ENCODE results near the gene C20orf141.
"Not testable (repeated sequence)": the region's sequence is repeated elsewhere in the genome, so short reads cannot be mapped to it uniquely, and the experiment has no call there.

The C20orf141 gene

DNA sequence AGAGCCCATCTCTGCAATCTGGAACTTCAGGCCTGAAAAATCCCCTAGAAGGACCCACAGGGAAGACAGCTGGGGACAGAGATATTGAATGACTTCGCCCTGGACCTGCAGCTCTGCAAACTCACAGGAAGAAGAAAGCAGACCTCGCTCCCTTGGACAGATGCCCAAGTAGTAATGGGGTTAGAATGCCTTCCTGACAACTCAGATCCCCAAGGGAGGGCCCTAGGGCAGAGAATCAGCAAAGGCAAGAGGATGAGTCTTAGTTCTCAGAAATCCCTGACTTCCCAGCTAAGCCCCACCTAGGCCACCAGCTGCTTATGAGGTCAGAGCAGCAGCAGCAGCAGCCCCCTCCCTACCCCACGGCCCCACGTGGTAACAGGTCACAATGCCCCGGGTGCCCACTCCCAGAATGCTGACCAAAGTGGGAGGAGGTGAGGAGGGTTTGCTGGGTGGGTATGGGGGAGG, at the start of gene C20orf141:
Gene C20orf141 (plus strand): TSS at position 401 of the 465 bp plus-strand sequence. CDS start 198 bp downstream, outside the sequence.
- no peak for DNase-seq

GRCh38 chr20:2767768-2768631, 46.8 kb upstream of the C20orf141 start:
- no peak for DNase-seq

DNA sequence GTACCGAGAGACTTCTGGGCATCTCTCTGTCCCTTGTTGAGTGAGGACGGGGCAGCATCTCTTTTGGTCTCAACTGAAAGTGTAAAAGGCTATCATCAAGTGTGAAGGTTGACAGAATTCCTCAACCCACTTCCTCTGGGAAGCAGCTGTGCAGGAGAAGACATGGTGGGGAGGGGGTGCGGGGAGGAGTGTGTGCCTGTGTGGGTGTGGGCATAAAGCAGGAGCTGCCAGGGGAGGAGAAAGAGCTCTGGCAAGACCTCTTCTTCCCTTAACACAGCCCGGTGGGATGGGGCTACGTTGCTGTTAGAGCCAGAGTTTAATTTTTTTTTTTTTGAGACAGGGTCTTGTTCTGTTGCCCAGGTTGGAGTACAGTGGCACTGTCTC, 46.2 kb upstream of the C20orf141 start:
- DNase-seq, result no peak

GRCh38 chr20:2770091-2770490, 44.7 kb upstream of the C20orf141 start:
- not testable (repeated sequence) for DNase-seq

DNA sequence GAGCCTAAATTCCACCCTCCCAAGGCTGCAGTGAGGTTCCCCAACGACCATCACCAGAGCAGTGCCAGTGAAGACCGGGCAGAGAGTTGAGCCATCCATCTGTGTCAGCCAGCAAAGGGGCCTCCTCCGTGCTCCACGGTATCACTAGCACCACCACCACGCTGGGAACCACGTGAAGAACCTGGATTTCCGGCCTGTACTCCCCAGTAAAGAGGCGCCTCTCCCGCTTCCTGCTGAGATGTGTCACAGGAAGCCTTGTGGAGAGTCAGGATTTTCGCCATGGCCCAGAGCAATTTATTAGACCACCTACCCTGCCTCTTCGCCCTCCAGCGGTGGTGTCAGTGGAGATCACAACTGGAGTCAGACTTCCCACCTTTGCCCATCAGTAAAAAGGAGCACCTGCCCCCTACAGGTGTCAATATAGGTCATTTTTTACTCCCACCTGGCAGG, 43.1 kb upstream of the C20orf141 start:
- DNase-seq, result no peak

DNA sequence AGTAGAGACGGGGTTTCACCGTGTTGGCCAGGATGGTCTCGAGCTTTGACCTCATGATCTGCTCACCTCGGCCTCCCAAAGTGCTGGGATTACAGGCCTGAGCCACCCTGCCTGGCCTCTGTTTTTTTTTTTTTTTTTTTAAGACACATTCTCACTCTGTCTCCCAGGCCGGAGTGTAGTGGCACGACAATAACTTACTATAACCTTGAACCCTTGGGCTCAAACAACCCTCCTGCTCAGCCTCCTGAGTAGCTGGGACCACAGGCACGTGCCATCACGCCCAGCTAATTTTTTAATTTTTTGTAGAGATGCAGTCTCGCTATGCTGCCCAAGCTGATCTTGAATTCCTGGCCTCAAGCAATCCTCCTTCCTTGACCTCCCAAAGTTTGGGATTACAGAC, 41.0 kb upstream of the C20orf141 start:
- DNase-seq, result no peak

DNA sequence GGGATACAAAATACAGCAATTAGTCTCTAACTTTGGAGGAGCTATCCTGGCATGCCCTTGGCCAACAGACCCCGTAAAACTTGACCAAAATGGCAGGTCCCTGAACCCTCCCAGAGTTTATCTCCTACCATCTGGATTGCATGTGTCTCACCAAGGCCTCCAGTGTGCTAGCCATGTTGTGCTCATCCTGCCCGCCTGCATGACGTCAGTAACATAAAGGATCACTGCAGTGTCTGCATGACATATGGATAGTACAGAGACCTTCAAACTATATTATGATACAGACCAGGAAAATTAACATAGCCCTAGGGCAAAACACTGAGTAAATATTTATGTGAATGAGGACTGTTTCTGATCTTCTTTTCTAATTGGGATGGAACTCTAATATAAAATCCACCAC, 39.6 kb upstream of the C20orf141 start:
- no peak for DNase-seq

DNA sequence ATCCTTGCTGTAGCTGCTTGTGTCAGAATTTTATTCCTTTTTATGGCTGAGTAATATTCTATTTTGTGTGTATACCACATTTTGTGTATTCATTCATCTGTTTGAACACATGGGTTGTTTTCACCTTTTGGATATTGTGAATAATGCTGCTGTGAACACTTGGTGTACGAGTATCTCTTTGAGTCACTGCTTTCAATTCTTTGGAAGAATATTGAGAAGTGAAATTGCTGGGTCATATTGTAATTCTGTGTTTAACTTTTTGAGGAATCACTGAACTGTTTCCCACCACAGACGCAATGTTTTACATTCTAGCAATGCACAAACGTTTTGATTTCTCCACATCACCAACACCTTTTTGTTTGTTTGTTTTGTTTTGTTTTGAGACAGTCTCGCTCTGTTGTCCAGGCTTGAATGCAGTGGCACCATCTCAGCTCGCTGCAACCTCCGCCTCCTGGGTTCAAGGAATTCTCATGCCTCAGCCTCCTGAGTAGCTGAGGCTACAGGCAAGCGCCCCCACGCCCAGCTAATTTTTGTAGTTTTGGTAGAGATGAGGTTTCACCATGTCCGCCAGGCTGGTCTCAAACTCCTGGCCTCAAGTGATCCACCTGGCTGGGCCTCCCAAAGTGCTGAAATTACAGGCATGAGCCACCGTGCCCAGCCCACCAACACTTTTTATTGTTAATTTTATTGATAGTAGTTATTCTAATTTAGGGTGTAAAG, 36.0 kb upstream of the C20orf141 start:
- no peak for DNase-seq

- no peak for DNase-seq
These were observed 33.8 kb upstream of the C20orf141 start for GRCh38 chr20:2780948-2781347.

DNA sequence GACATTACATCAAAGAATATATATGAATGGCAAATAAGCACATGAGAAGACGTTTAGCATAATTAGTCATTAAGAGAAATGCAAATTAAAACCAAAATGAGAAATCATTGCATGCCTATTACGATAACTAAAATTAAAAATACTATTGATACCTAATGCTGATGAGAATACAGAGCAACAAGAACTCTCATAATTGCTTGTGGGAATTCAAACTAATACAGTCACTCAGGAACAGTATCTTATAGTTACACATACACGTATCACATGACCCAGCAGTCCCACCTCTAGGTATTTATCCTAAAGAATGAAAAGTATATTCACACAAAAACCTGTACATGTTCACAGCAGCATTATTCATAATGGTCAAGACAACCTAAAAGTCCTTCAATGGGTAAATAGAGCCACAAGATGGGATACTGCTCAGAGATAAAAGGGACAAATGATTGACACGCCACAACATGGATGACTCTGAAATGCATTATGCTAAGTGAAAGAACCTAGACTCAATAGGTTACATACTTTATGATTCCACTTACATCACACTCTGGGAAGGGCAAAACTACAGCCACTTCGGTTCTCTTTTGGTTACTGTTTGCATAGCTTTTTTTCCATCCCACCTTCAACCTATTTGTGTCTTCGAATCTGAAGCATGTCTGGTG, 30.8 kb upstream of the C20orf141 start:
- no peak for DNase-seq

DNA sequence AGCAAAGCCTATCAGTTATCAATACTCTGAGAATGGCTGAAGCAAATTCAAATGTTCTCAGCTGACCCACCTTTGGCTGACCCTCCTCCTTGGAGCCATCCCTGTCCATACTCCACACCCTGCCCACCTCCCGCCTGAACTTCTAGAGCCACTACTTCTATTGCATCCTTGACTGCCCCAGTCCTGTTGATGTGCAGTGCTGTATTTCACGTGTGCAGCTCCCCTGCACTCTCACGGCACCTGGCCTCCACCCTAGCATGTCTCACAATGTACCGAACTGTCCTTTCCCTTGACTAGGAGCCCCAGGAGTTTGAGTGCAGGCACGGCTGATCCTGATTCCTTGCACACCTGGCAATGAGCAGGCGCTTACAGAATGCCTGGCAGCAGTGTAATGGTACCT, 21.3 kb upstream of the C20orf141 start:
- no peak for DNase-seq

GRCh38 chr20:2794202-2794748, 20.5 kb upstream of the C20orf141 start:
- no peak for DNase-seq

- no peak for DNase-seq
These were observed 19.8 kb upstream of the C20orf141 start for GRCh38 chr20:2794866-2795447.

DNA sequence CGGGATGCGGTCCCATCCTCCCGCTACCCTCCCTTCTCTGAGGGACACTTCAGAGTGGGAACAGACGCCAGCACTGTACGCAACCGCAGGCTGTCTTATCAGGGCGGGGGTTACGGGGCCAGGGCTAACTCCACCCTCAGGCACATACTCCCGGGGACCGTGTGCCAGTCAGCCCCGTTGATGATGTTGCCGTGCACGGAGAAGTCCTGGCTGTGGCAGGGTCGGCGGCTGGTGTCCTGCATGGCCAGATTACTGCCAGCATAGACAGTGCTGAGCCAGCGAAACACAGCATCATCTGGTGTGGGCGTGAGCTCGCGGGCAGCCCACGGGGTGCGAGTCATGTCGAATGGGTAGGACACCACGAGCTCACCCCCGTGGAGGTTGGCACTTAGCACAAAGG, 19.3 kb upstream of the C20orf141 start:
- DNase-seq, result no peak

- DNase-seq, result no peak
These were observed 18.7 kb upstream of the C20orf141 start for GRCh38 chr20:2796011-2796660.

- no peak for DNase-seq
These were observed 17.4 kb upstream of the C20orf141 start for GRCh38 chr20:2797136-2797983.

- no peak for DNase-seq
These were observed 16.5 kb upstream of the C20orf141 start for GRCh38 chr20:2798095-2798805.

DNA sequence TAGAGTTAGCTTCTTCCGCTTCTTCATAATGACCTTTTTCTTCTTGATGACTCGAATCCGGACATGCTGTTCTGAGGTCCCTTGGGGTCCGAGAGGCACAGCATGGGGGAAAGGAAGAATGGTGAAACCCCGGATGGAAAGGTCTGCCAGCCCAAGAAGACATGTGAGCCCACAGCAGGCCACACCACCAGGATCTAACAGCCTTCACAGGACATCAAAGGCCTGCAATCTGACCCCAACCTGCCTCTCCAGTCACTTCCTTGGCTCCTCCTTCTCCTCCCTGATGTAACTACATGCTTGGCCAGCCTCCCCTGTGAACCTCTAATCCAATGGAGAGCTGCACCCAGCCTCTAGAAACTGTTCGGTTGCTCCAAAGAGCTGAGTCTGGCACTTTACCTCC, 16.0 kb upstream of the C20orf141 start:
- no peak for DNase-seq

GRCh38 chr20:2799271-2799670, 15.5 kb upstream of the C20orf141 start:
- no peak for DNase-seq

- no peak for DNase-seq
These were observed 14.9 kb upstream of the C20orf141 start for GRCh38 chr20:2799688-2800520.

Data from NCI-H187 treated with DMSO at 0.1 percent for 48 hours (cell line).